ENCODE measurements around the gene NCKAP5.

DNA sequence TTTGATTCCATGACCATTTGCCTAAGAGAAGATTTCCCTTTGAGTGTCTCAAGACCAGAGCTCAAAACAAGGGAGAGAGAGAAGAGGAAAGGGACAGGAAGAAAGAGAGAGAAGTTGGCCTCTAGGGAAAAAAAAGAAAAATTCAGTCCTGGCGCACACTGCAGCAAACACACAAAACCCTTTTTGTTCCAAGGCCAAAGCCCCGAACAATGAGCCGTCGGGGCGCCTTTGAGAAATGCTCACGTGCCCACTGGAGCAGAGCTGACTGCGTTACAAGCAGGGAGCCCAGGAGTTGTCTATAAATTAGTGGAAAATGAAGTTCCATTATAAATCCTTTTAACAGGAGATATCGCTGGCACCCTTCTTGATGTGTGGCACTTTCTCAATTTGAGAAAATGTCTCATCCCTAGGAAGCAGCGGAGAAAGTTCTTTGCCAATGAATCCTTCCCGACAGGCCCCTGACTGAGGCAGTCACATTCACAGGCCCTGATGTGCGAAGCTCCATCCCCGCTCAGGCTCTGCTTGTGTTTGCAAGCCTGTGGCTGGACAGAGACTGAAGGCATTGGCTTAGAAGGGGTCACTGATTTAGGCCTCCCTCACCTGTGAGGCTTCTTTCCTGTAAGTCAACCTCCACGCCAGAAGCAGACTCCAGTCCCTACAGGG is 32.1 kb upstream of the NCKAP5 start:
- TF ChIP-seq RAD21 (conservative IDR thresholded peaks at IDR 0.05 in 1 of 2, IDR thresholded peaks at IDR 0.05 in 1 of 2) (no peak), POLR2A (IDR thresholded peaks at IDR 0.05; ENCODE audit: low read length) (no peak), EP300 (IDR thresholded peaks at IDR 0.05) (no peak), RFX5 (IDR thresholded peaks at IDR 0.05) (no peak), BHLHE40 (IDR thresholded peaks at IDR 0.05; ENCODE audit: low read depth, low read length) (no peak), ZFP36 (IDR thresholded peaks at IDR 0.05; ENCODE audit: borderline replicate concordance, partially characterized antibody) (no peak), ESRRA (IDR thresholded peaks at IDR 0.05; ENCODE audit: borderline replicate concordance, low read length) (no peak), CHD2 (IDR thresholded peaks at IDR 0.05; ENCODE audit: low read length, partially characterized antibody) (no peak), MAFK (IDR thresholded peaks at IDR 0.05; ENCODE audit: partially characterized antibody) (no peak), MYC (IDR thresholded peaks at IDR 0.05; ENCODE audit: borderline replicate concordance, low read length) (no peak)
- TF ChIP-seq, protein P1, sequence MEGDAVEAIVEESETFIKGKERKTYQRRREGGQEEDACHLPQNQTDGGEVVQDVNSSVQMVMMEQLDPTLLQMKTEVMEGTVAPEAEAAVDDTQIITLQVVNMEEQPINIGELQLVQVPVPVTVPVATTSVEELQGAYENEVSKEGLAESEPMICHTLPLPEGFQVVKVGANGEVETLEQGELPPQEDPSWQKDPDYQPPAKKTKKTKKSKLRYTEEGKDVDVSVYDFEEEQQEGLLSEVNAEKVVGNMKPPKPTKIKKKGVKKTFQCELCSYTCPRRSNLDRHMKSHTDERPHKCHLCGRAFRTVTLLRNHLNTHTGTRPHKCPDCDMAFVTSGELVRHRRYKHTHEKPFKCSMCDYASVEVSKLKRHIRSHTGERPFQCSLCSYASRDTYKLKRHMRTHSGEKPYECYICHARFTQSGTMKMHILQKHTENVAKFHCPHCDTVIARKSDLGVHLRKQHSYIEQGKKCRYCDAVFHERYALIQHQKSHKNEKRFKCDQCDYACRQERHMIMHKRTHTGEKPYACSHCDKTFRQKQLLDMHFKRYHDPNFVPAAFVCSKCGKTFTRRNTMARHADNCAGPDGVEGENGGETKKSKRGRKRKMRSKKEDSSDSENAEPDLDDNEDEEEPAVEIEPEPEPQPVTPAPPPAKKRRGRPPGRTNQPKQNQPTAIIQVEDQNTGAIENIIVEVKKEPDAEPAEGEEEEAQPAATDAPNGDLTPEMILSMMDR (IDR thresholded peaks at IDR 0.05): no peak
- TF ChIP-seq, protein P2, sequence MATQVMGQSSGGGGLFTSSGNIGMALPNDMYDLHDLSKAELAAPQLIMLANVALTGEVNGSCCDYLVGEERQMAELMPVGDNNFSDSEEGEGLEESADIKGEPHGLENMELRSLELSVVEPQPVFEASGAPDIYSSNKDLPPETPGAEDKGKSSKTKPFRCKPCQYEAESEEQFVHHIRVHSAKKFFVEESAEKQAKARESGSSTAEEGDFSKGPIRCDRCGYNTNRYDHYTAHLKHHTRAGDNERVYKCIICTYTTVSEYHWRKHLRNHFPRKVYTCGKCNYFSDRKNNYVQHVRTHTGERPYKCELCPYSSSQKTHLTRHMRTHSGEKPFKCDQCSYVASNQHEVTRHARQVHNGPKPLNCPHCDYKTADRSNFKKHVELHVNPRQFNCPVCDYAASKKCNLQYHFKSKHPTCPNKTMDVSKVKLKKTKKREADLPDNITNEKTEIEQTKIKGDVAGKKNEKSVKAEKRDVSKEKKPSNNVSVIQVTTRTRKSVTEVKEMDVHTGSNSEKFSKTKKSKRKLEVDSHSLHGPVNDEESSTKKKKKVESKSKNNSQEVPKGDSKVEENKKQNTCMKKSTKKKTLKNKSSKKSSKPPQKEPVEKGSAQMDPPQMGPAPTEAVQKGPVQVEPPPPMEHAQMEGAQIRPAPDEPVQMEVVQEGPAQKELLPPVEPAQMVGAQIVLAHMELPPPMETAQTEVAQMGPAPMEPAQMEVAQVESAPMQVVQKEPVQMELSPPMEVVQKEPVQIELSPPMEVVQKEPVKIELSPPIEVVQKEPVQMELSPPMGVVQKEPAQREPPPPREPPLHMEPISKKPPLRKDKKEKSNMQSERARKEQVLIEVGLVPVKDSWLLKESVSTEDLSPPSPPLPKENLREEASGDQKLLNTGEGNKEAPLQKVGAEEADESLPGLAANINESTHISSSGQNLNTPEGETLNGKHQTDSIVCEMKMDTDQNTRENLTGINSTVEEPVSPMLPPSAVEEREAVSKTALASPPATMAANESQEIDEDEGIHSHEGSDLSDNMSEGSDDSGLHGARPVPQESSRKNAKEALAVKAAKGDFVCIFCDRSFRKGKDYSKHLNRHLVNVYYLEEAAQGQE (IDR thresholded peaks at IDR 0.05): no peak
- TF ChIP-seq, protein P3, sequence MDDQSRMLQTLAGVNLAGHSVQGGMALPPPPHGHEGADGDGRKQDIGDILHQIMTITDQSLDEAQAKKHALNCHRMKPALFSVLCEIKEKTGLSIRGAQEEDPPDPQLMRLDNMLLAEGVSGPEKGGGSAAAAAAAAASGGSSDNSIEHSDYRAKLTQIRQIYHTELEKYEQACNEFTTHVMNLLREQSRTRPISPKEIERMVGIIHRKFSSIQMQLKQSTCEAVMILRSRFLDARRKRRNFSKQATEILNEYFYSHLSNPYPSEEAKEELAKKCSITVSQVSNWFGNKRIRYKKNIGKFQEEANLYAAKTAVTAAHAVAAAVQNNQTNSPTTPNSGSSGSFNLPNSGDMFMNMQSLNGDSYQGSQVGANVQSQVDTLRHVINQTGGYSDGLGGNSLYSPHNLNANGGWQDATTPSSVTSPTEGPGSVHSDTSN (IDR thresholded peaks at IDR 0.05): no peak

All from A549 (cell line).